Activated naive CD8-positive, alpha-beta T cell treated with anti-CD3 and anti-CD28 coated beads for 36 hours (primary cell): ENCODE data around the gene PHGDH. TPM values are rescaled to one million over a fixed set of nuclear protein-coding genes. Genes with fewer than 3 reads are reported as not detected.

Source experiments
- DNase-seq: peaks from one replicate; pipeline ENCODE4 v3.0.0; 2021
- H3K27ac Mint-ChIP-seq: one replicate; pipeline ENCODE4 v1.8.0; 2022; ENCODE audit warnings: mild to moderate bottlenecking, moderate library complexity, mixed read lengths
- H3K27me3 Mint-ChIP-seq: one replicate; pipeline ENCODE4 v1.8.0; 2022; ENCODE audit warnings: mild to moderate bottlenecking, mixed read lengths
- H3K36me3 Mint-ChIP-seq: one replicate; pipeline ENCODE4 v1.8.0; 2021; ENCODE audit warnings: mild to moderate bottlenecking, mixed read lengths
- H3K4me1 Mint-ChIP-seq: one replicate; pipeline ENCODE4 v1.8.0; 2021; ENCODE audit warnings: mixed read lengths
- H3K4me3 Mint-ChIP-seq: one replicate; pipeline ENCODE4 v1.8.0; 2022; ENCODE audit warnings: mild to moderate bottlenecking, moderate library complexity, mixed read lengths
- H3K9me3 Mint-ChIP-seq: one replicate; pipeline ENCODE4 v1.8.0; 2022; ENCODE audit warnings: mixed read lengths
- total RNA-seq, 2 experiments: library from RNA; stranded (reverse); gene quantifications; one replicate each; pipeline ENCODE4 v1.2.3, GENCODE V29; 2021

Gene PHGDH
- 100 to 1,000 TPM; 289 to 292 TPM for total RNA-seq

GRCh38 chr1:119711804-119712341 is at the start of gene PHGDH:
Gene PHGDH, plus strand, starts transcription at chr1:119711934. Its CDS starts 89 bp downstream, at chr1:119712023.
- peaks cover 2% of the 10 kb centered on the region for H3K9me3 Mint-ChIP-seq
- peaks cover 38% of the 10 kb centered on the region for H3K4me1 Mint-ChIP-seq
- peak; percentile 75 for DNase-seq
- H3K27ac Mint-ChIP-seq: peak within 1 kb of the TSS; percentile 98
- H3K36me3 Mint-ChIP-seq: peaks cover 33% of the 10 kb centered on the region
- peaks cover 8% of the 10 kb centered on the region for H3K27me3 Mint-ChIP-seq
- peak within 1 kb of the TSS; percentile 99 for H3K4me3 Mint-ChIP-seq

GRCh38 chr1:119662034-119662437 is 49.7 kb upstream of the PHGDH start:
- Mint-ChIP-seq H3K4me1 (peaks cover 5% of the 10 kb centered on the region), H3K27me3 (peaks cover 17% of the 10 kb centered on the region), H3K9me3 (no peaks in the 10 kb centered on the region), H3K36me3 (no peaks in the 10 kb centered on the region), H3K4me3 (no peak overlapping the region), H3K27ac (no peak overlapping the region)
- DNase-seq: no peak

- Mint-ChIP-seq H3K36me3 (no peaks in the 10 kb centered on the region), H3K27ac (no peak overlapping the region), H3K27me3 (peaks cover 16% of the 10 kb centered on the region), H3K9me3 (no peaks in the 10 kb centered on the region), H3K4me1 (peaks cover 5% of the 10 kb centered on the region), H3K4me3 (no peak overlapping the region)
- DNase-seq: no peak
Observed at GRCh38 chr1:119664067-119664466, 47.7 kb upstream of the PHGDH start.

- Mint-ChIP-seq H3K9me3 (no peaks in the 10 kb centered on the region), H3K4me1 (peaks cover 2% of the 10 kb centered on the region)
Observed at GRCh38 chr1:119667173-119667572, 44.6 kb upstream of the PHGDH start.

GRCh38 chr1:119670898-119671297 is 40.8 kb upstream of the PHGDH start:
- no peaks in the 10 kb centered on the region for H3K9me3 Mint-ChIP-seq
- peaks cover 16% of the 10 kb centered on the region for H3K27me3 Mint-ChIP-seq
- no peaks in the 10 kb centered on the region for H3K36me3 Mint-ChIP-seq
- H3K27ac Mint-ChIP-seq: no peak overlapping the region
- no peak for DNase-seq
- no peak overlapping the region for H3K4me3 Mint-ChIP-seq
- H3K4me1 Mint-ChIP-seq: peaks cover 6% of the 10 kb centered on the region

More at GRCh38 chr1:119667173-119667572, 44.6 kb upstream of the PHGDH start:
- Mint-ChIP-seq H3K36me3 (no peaks in the 10 kb centered on the region), H3K4me3 (no peak overlapping the region), H3K27ac (no peak overlapping the region), H3K27me3 (peaks cover 5% of the 10 kb centered on the region)
- DNase-seq: no peak

- Mint-ChIP-seq H3K4me1 (peaks cover 6% of the 10 kb centered on the region), H3K27ac (no peak overlapping the region)
- no peak for DNase-seq
Observed at GRCh38 chr1:119673171-119673940, 38.4 kb upstream of the PHGDH start.

GRCh38 chr1:119674111-119674526 is 37.6 kb upstream of the PHGDH start:
- DNase-seq: no peak
- Mint-ChIP-seq H3K4me3 (no peak overlapping the region), H3K9me3 (no peaks in the 10 kb centered on the region), H3K36me3 (no peaks in the 10 kb centered on the region), H3K27ac (no peak overlapping the region), H3K4me1 (peaks cover 6% of the 10 kb centered on the region), H3K27me3 (peaks cover 16% of the 10 kb centered on the region)

More at GRCh38 chr1:119673171-119673940, 38.4 kb upstream of the PHGDH start:
- peaks cover 16% of the 10 kb centered on the region for H3K27me3 Mint-ChIP-seq
- H3K36me3 Mint-ChIP-seq: no peaks in the 10 kb centered on the region
- H3K9me3 Mint-ChIP-seq: no peaks in the 10 kb centered on the region
- H3K4me3 Mint-ChIP-seq: no peak overlapping the region

GRCh38 chr1:119674835-119675289 is 36.9 kb upstream of the PHGDH start:
- Mint-ChIP-seq H3K4me3 (no peak overlapping the region), H3K36me3 (no peaks in the 10 kb centered on the region), H3K4me1 (peaks cover 6% of the 10 kb centered on the region), H3K9me3 (no peaks in the 10 kb centered on the region), H3K27ac (no peak overlapping the region), H3K27me3 (peaks cover 16% of the 10 kb centered on the region)
- DNase-seq: no peak

GRCh38 chr1:119675349-119676345 is 36.1 kb upstream of the PHGDH start:
- Mint-ChIP-seq H3K4me1 (peaks cover 6% of the 10 kb centered on the region), H3K4me3 (peak overlapping the region; percentile 75), H3K9me3 (no peaks in the 10 kb centered on the region), H3K27me3 (peaks cover 16% of the 10 kb centered on the region), H3K36me3 (no peaks in the 10 kb centered on the region), H3K27ac (no peak overlapping the region)
- DNase-seq: peak; percentile 49

GRCh38 chr1:119676571-119677206 is 35.0 kb upstream of the PHGDH start:
- Mint-ChIP-seq H3K4me1 (peaks cover 6% of the 10 kb centered on the region), H3K27ac (no peak overlapping the region), H3K36me3 (no peaks in the 10 kb centered on the region), H3K4me3 (no peak overlapping the region), H3K27me3 (peaks cover 14% of the 10 kb centered on the region), H3K9me3 (no peaks in the 10 kb centered on the region)
- no peak for DNase-seq

GRCh38 chr1:119679223-119679622 is 32.5 kb upstream of the PHGDH start:
- Mint-ChIP-seq H3K9me3 (no peaks in the 10 kb centered on the region), H3K4me3 (no peak overlapping the region), H3K27me3 (peaks cover 6% of the 10 kb centered on the region)

GRCh38 chr1:119680193-119680592 is 31.5 kb upstream of the PHGDH start:
- H3K4me3 Mint-ChIP-seq: no peak overlapping the region
- H3K27ac Mint-ChIP-seq: no peak overlapping the region
- no peak for DNase-seq
- no peaks in the 10 kb centered on the region for H3K9me3 Mint-ChIP-seq
- no peaks in the 10 kb centered on the region for H3K36me3 Mint-ChIP-seq
- H3K4me1 Mint-ChIP-seq: peaks cover 6% of the 10 kb centered on the region
- H3K27me3 Mint-ChIP-seq: peaks cover 6% of the 10 kb centered on the region

More at GRCh38 chr1:119679223-119679622, 32.5 kb upstream of the PHGDH start:
- Mint-ChIP-seq H3K4me1 (peaks cover 6% of the 10 kb centered on the region), H3K27ac (no peak overlapping the region), H3K36me3 (no peaks in the 10 kb centered on the region)
- DNase-seq: no peak

GRCh38 chr1:119680723-119681122 is 31.0 kb upstream of the PHGDH start:
- DNase-seq: no peak
- H3K9me3 Mint-ChIP-seq: no peaks in the 10 kb centered on the region
- H3K4me1 Mint-ChIP-seq: peaks cover under 1% of the 10 kb centered on the region
- H3K27me3 Mint-ChIP-seq: peaks cover 1% of the 10 kb centered on the region
- no peaks in the 10 kb centered on the region for H3K36me3 Mint-ChIP-seq
- H3K27ac Mint-ChIP-seq: no peak overlapping the region
- H3K4me3 Mint-ChIP-seq: no peak overlapping the region

- H3K4me1 Mint-ChIP-seq: no peaks in the 10 kb centered on the region
- no peaks in the 10 kb centered on the region for H3K9me3 Mint-ChIP-seq
- DNase-seq: no peak
- no peak overlapping the region for H3K4me3 Mint-ChIP-seq
- H3K27me3 Mint-ChIP-seq: no peaks in the 10 kb centered on the region
- H3K36me3 Mint-ChIP-seq: no peaks in the 10 kb centered on the region
- no peak overlapping the region for H3K27ac Mint-ChIP-seq
Observed at GRCh38 chr1:119681560-119681959, 30.2 kb upstream of the PHGDH start.
